H9 (cell line): ENCODE results near the gene TCIRG1. TPM values are rescaled to one million over a fixed set of nuclear protein-coding genes. Genes with fewer than 3 reads are reported as not detected.

Source experiments
- DNase-seq: peaks from one replicate; pipeline ENCODE4 v3.0.0-alpha.2; 2017
- H2AFZ ChIP-seq: one replicate; pipeline ENCODE4 v1.6.1; 2013; ENCODE audit warnings: mild to moderate bottlenecking, low read length, control low read depth, moderate library complexity
- H2AK5ac ChIP-seq: 2 replicates; pipeline ENCODE4 v1.6.1; 2013; ENCODE audit warnings: low read length, control low read depth, mixed read lengths; ENCODE audit not compliant: insufficient read length
- H2BK120ac ChIP-seq: one replicate; pipeline ENCODE4 v1.6.1; 2013; ENCODE audit warnings: low read depth, mild to moderate bottlenecking, low read length, control low read depth, inconsistent platforms; ENCODE audit not compliant: poor library complexity, severe bottlenecking
- H2BK12ac ChIP-seq: 2 replicates; pipeline ENCODE4 v1.6.1; 2013; ENCODE audit warnings: low read length, control low read depth, mixed read lengths, low read depth; ENCODE audit not compliant: insufficient read length
- H2BK15ac ChIP-seq: 2 replicates; pipeline ENCODE4 v1.6.1; 2013; ENCODE audit warnings: low read depth, low read length, control low read depth
- H2BK20ac ChIP-seq: one replicate; pipeline ENCODE4 v1.6.1; 2013; ENCODE audit warnings: low read depth, mild to moderate bottlenecking, low read length, control low read depth, inconsistent platforms; ENCODE audit not compliant: poor library complexity, severe bottlenecking
- H2BK5ac ChIP-seq: 2 replicates; pipeline ENCODE4 v1.6.1; 2013; ENCODE audit warnings: low read length, control low read depth, mixed read lengths; ENCODE audit not compliant: insufficient read length
- H3K14ac ChIP-seq: 2 replicates; pipeline ENCODE4 v1.6.1; 2013; ENCODE audit warnings: low read length, control low read depth; ENCODE audit not compliant: insufficient read depth
- H3K18ac ChIP-seq: 2 replicates; pipeline ENCODE4 v1.6.1; 2013; ENCODE audit warnings: low read depth, mild to moderate bottlenecking, mixed read lengths, low read length, control low read depth; ENCODE audit not compliant: insufficient read length
- H3K23ac ChIP-seq: 2 replicates; pipeline ENCODE4 v1.6.1; 2013; ENCODE audit warnings: low read length, control low read depth, mixed read lengths, low read depth; ENCODE audit not compliant: insufficient read length
- H3K23me2 ChIP-seq: 2 replicates; pipeline ENCODE4 v1.6.1; 2013; ENCODE audit warnings: low read depth, mild to moderate bottlenecking, mixed read lengths, low read length, control low read depth; ENCODE audit not compliant: insufficient read length, poor library complexity, severe bottlenecking
- H3K27ac ChIP-seq: 2 replicates; pipeline ENCODE4 v1.5.1; 2013; ENCODE audit warnings: low read length, control low read depth, mixed read lengths, low read depth; ENCODE audit not compliant: insufficient read length
- H3K27me3 ChIP-seq: 2 replicates; pipeline ENCODE4 v1.6.1; 2013; ENCODE audit warnings: low read length, control low read depth, inconsistent platforms; ENCODE audit not compliant: insufficient read depth
- H3K4ac ChIP-seq: 2 replicates; pipeline ENCODE4 v1.6.1; 2013; ENCODE audit warnings: low read depth, mild to moderate bottlenecking, control low read depth, inconsistent platforms, low read length, moderate library complexity
- H3K4me1 ChIP-seq: 2 replicates; pipeline ENCODE4 v1.6.1; 2013; ENCODE audit warnings: low read length, control low read depth, inconsistent platforms; ENCODE audit not compliant: insufficient read depth
- H3K4me2 ChIP-seq: 2 replicates; pipeline ENCODE4 v1.6.1; 2013; ENCODE audit warnings: low read length, control low read depth, mixed read lengths; ENCODE audit not compliant: insufficient read length, insufficient read depth
- H3K56ac ChIP-seq: 2 replicates; pipeline ENCODE4 v1.6.1; 2013; ENCODE audit warnings: low read depth, mild to moderate bottlenecking, mixed read lengths, low read length, control low read depth; ENCODE audit not compliant: insufficient read length
- H3K79me1 ChIP-seq: 2 replicates; pipeline ENCODE4 v1.6.1; 2013; ENCODE audit warnings: low read depth, mild to moderate bottlenecking, moderate library complexity, low read length, control low read depth, inconsistent platforms; ENCODE audit not compliant: insufficient read depth, poor library complexity, severe bottlenecking
- H3K79me2 ChIP-seq: 2 replicates; pipeline ENCODE4 v1.6.1; 2013; ENCODE audit warnings: low read length, control low read depth, inconsistent platforms; ENCODE audit not compliant: insufficient read depth
- H3K9ac ChIP-seq: 2 replicates; pipeline ENCODE4 v1.6.1; 2013; ENCODE audit warnings: low read length, control low read depth, mixed read lengths; ENCODE audit not compliant: insufficient read length; ENCODE audit errors: extremely low read depth
- H3K9me3 ChIP-seq: one replicate; pipeline ENCODE4 v1.6.1; 2013; ENCODE audit warnings: low read depth, low read length, inconsistent platforms; ENCODE audit not compliant: control insufficient read depth
- H3T11ph ChIP-seq: one replicate; pipeline ENCODE4 v1.6.1; 2013; ENCODE audit warnings: mild to moderate bottlenecking, low read length, control low read depth, inconsistent platforms
- H4K20me1 ChIP-seq: one replicate; pipeline ENCODE4 v1.6.1; 2013; ENCODE audit not compliant: control insufficient read depth, insufficient read length, insufficient read depth
- H4K5ac ChIP-seq: 2 replicates; pipeline ENCODE4 v1.6.1; 2013; ENCODE audit warnings: low read depth, mild to moderate bottlenecking, mixed read lengths, low read length, control low read depth; ENCODE audit not compliant: insufficient read length
- H4K8ac ChIP-seq: replicated peaks from 2 replicates; pipeline ENCODE4 v1.6.1; 2013; ENCODE audit warnings: low read length, control low read depth, mixed read lengths, low read depth; ENCODE audit not compliant: insufficient read length
- H4K91ac ChIP-seq: 2 replicates; pipeline ENCODE4 v1.6.1; 2013; ENCODE audit warnings: low read depth, mild to moderate bottlenecking, moderate library complexity, mixed read lengths, low read length, control low read depth; ENCODE audit not compliant: insufficient read length
- H3K27ac Mint-ChIP-seq, 3 experiments: 2 replicates in 2 of 3; 3 replicates in 1 of 3; pipeline ENCODE4 v1.8.0; 2020 to 2021; ENCODE audit warnings: mixed read lengths in 3 of 3, mild to moderate bottlenecking in 1 of 3, moderate library complexity in 1 of 3
- H3K27me3 Mint-ChIP-seq: 2 replicates; pipeline ENCODE4 v1.8.0; 2021; ENCODE audit warnings: low read depth, mild to moderate bottlenecking, moderate library complexity, mixed read lengths
- H3K36me3 Mint-ChIP-seq, 3 experiments: 2 replicates in 2 of 3; 3 replicates in 1 of 3; pipeline ENCODE4 v1.8.0; 2020 to 2021; ENCODE audit warnings: low read depth in 3 of 3, mixed read lengths in 3 of 3; ENCODE audit not compliant: insufficient read depth in 1 of 3
- H3K4me1 Mint-ChIP-seq, 2 experiments: 2 replicates each; pipeline ENCODE4 v1.8.0; 2020; ENCODE audit warnings: mixed read lengths in 2 of 2
- H3K4me3 Mint-ChIP-seq, 2 experiments: 2 replicates in 1 of 2; 3 replicates in 1 of 2; pipeline ENCODE4 v1.8.0; 2020 to 2021; ENCODE audit warnings: mild to moderate bottlenecking in 2 of 2, mixed read lengths in 2 of 2, moderate library complexity in 1 of 2
- H3K9me3 Mint-ChIP-seq, 2 experiments: 2 replicates in 1 of 2; 3 replicates in 1 of 2; pipeline ENCODE4 v1.8.0; 2020; ENCODE audit warnings: mild to moderate bottlenecking in 2 of 2, mixed read lengths in 2 of 2, moderate library complexity in 1 of 2
- CTCF ChIP-seq: fragments of 200-600 bp; sonication (generic); conservative IDR thresholded peaks from 3 replicates; pipeline ENCODE4 v1.8.0; 2021; ENCODE audit warnings: antibody characterized with exemption, mild to moderate bottlenecking
- WGBS: extraction: QIAGEN DNeasy Blood & Tissue Kit; methylation state at CpG from one replicate; pipeline ENCODE4 v1.1.7; 2013; ENCODE audit warnings: missing lambda C conversion rate, low lambda C conversion rate, mixed read lengths; ENCODE audit not compliant: insufficient read length; ENCODE audit errors: extremely low coverage; 5-methylcytosine and 5-hydroxymethylcytosine counted together
- total RNA-seq: library from RNA; stranded (reverse); gene quantifications from 2 replicates; pipeline ENCODE4 v1.2.1, GENCODE V29; 2021

The TCIRG1 gene
- total RNA-seq, 1 experiment from 2014 or later: 24.4 TPM

GRCh38 chr11:68047437-68048290, 8.8 kb downstream of the TCIRG1 start:
- no peak overlapping the region for H3K23ac ChIP-seq
- no peak overlapping the region for H3K4ac ChIP-seq
- no peak overlapping the region for H3K18ac ChIP-seq
- no peak overlapping the region for H3K9ac ChIP-seq
- no peak overlapping the region for H3K14ac ChIP-seq
- Mint-ChIP-seq H3K27ac (no peak overlapping the region), H3K4me1 (peaks cover 6 to 11% of the 10 kb centered on the region in 2 experiments), H3K36me3 (peaks cover 0 to 11% (median 0%) of the 10 kb centered on the region in 3 experiments; a peak in 3 of 7 replicates), H3K4me3 (no peak overlapping the region), H3K27me3 (no peaks in the 10 kb centered on the region; the same call in 1 of the 2 replicates), H3K9me3 (no peaks in the 10 kb centered on the region)
- H3K56ac ChIP-seq: no peak overlapping the region
- H4K91ac ChIP-seq: no peak overlapping the region
- no peak overlapping the region for H2AK5ac ChIP-seq
- no peak overlapping the region for H2BK12ac ChIP-seq
- H4K8ac ChIP-seq: no peak overlapping the region
- H3K27ac ChIP-seq: no peak overlapping the region
- no peaks in the 10 kb centered on the region for H3K27me3 ChIP-seq
- no peaks in the 10 kb centered on the region for H3K9me3 ChIP-seq
- no peak overlapping the region for H3K4me2 ChIP-seq
- TF ChIP-seq CTCF: no peak
- WGBS: no CpG with 5 or more reads among the region's 37 CpGs
- H4K20me1 ChIP-seq: peaks cover 2% of the 10 kb centered on the region
- H4K5ac ChIP-seq: no peak overlapping the region
- H3K79me1 ChIP-seq: no peaks in the 10 kb centered on the region
- no peak overlapping the region for H3T11ph ChIP-seq
- no peak overlapping the region for H2BK20ac ChIP-seq
- no peak overlapping the region for H2BK5ac ChIP-seq
- no peak overlapping the region for H2BK15ac ChIP-seq
- no peak for DNase-seq
- no peak overlapping the region for H2AFZ ChIP-seq
- H2BK120ac ChIP-seq: no peak overlapping the region
- H3K23me2 ChIP-seq: no peaks in the 10 kb centered on the region
- no peaks in the 10 kb centered on the region for H3K79me2 ChIP-seq
- no peaks in the 10 kb centered on the region for H3K4me1 ChIP-seq
